ENCODE measurements around the gene TIMM44. TPM values are rescaled to one million over a fixed set of nuclear protein-coding genes. Genes with fewer than 3 reads are reported as not detected.

TIMM44 gene
- total RNA-seq, 1 donor from 2014 or later: 43.7 TPM

DNA sequence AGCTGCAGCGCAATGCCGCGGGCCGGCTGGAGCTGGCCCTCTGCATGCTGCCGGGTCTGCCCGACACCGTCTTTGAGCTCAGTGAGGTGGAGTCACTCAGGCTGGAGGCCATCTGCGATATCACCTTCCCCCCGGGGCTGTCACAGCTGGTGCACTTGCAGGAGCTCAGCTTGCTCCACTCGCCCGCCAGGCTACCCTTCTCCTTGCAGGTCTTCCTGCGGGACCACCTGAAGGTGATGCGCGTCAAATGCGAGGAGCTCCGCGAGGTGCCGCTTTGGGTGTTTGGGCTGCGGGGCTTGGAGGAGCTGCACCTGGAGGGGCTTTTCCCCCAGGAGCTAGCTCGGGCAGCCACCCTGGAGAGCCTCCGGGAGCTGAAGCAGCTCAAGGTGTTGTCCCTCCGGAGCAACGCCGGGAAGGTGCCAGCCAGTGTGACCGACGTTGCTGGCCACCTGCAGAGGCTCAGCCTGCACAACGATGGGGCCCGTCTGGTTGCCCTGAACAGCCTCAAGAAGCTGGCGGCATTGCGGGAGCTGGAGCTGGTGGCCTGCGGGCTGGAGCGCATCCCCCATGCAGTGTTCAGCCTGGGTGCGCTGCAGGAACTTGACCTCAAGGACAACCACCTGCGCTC is 43.6 kb downstream of the TIMM44 start:
- DNase-seq (ENCODE audit: low spot score): no peak
- TF ChIP-seq EZH2 (IDR thresholded peaks at IDR 0.05) (no peak), EZH2phosphoT487 (IDR thresholded peaks at IDR 0.05) (no peak)
- TF ChIP-seq, protein P1, sequence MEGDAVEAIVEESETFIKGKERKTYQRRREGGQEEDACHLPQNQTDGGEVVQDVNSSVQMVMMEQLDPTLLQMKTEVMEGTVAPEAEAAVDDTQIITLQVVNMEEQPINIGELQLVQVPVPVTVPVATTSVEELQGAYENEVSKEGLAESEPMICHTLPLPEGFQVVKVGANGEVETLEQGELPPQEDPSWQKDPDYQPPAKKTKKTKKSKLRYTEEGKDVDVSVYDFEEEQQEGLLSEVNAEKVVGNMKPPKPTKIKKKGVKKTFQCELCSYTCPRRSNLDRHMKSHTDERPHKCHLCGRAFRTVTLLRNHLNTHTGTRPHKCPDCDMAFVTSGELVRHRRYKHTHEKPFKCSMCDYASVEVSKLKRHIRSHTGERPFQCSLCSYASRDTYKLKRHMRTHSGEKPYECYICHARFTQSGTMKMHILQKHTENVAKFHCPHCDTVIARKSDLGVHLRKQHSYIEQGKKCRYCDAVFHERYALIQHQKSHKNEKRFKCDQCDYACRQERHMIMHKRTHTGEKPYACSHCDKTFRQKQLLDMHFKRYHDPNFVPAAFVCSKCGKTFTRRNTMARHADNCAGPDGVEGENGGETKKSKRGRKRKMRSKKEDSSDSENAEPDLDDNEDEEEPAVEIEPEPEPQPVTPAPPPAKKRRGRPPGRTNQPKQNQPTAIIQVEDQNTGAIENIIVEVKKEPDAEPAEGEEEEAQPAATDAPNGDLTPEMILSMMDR (IDR thresholded peaks at IDR 0.05): no peak
- Histone ChIP-seq H3K4me2 (no peak overlapping the region), H3K4me1 (peaks cover 9% of the 10 kb centered on the region), H3K9ac (no peak overlapping the region), H4K20me1 (ENCODE audit: low read depth) (peaks cover 8% of the 10 kb centered on the region), H3K27me3 (peaks cover 5% of the 10 kb centered on the region), H3K27ac (no peak overlapping the region), H3K36me3 (no peaks in the 10 kb centered on the region), H3K79me2 (ENCODE audit: low read depth) (peaks cover 8% of the 10 kb centered on the region), H3K9me3 (ENCODE audit: low read depth) (no peaks in the 10 kb centered on the region), H2AFZ (replicated peaks) (no peak overlapping the region), H3F3A (ENCODE audit: low read depth) (peaks cover 9% of the 10 kb centered on the region), H3K4me3 (no peak overlapping the region)
- Mint-ChIP-seq H3K36me3 (no peaks in the 10 kb centered on the region), H3K27ac (no peak overlapping the region), H3K27me3 (ENCODE audit: insufficient read depth, low read depth) (peaks cover 7% of the 10 kb centered on the region), H3K9me3 (no peaks in the 10 kb centered on the region), H3K4me3 (no peak overlapping the region), H3K4me1 (peaks cover 13% of the 10 kb centered on the region)

DNA sequence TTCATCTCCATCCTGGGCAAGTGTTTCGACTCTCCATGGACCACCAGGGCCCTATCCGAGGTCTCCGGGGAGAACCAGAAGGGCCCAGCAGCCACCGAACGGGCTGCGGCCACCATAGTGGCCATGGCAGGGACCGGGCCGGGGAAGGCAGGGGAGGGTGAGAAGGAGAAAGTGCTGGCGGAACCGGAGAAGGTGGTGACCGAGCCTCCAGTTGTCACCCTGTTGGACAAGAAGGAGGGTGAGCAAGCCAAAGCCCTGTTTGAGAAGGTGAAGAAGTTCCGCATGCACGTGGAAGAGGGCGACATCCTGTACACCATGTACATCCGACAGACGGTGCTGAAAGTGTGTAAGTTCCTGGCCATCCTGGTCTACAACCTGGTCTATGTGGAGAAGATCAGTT is 44.5 kb downstream of the TIMM44 start:
- peaks cover 7% of the 10 kb centered on the region for H3K27me3 Mint-ChIP-seq (ENCODE audit: insufficient read depth, low read depth)
- Histone ChIP-seq H3K4me3 (no peak overlapping the region), H3K79me2 (ENCODE audit: low read depth) (no peaks in the 10 kb centered on the region), H3K27ac (no peak overlapping the region), H3K36me3 (no peaks in the 10 kb centered on the region), H3K9me3 (ENCODE audit: low read depth) (no peaks in the 10 kb centered on the region), H3K9ac (no peak overlapping the region), H2AFZ (replicated peaks) (no peak overlapping the region), H3K4me1 (peaks cover 4% of the 10 kb centered on the region), H3K27me3 (peaks cover 5% of the 10 kb centered on the region), H3K4me2 (no peak overlapping the region), H3F3A (ENCODE audit: low read depth) (peaks cover 9% of the 10 kb centered on the region), H4K20me1 (ENCODE audit: low read depth) (no peaks in the 10 kb centered on the region)
- no peak for TF ChIP-seq EZH2 (IDR thresholded peaks at IDR 0.05)
- TF ChIP-seq, protein P1 (IDR thresholded peaks at IDR 0.05): no peak
- no peak overlapping the region for H3K27ac Mint-ChIP-seq
- H3K9me3 Mint-ChIP-seq: no peaks in the 10 kb centered on the region
- peaks cover 8% of the 10 kb centered on the region for H3K4me1 Mint-ChIP-seq
- H3K36me3 Mint-ChIP-seq: no peaks in the 10 kb centered on the region
- no peak overlapping the region for H3K4me3 Mint-ChIP-seq
- no peak for DNase-seq (ENCODE audit: low spot score)

DNA sequence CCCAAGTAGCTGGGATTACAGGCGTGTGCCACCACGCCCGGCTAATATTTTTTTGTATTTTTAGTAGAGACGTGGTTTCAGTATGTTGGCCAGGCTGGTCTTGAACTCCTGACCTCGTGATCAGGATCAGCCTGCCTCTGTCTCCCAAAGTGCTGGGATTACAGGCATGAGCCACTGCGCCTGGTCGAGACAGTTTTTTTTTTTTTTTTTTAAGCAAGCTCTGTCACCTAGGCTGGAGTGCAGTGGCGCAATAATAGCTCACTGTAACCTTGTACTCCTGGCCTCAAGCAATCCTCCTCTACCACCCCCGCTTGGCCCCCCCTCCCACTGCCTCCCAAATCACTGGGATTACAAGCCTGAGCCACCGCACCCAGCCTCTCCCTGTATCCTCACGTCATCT is 46.2 kb downstream of the TIMM44 start:
- no peak overlapping the region for H3K27ac ChIP-seq
- no peaks in the 10 kb centered on the region for H4K20me1 ChIP-seq (ENCODE audit: low read depth)
- TF ChIP-seq, protein P1 (IDR thresholded peaks at IDR 0.05): no peak
- TF ChIP-seq EZH2 (IDR thresholded peaks at IDR 0.05): no peak
- no peak for TF ChIP-seq EZH2phosphoT487 (IDR thresholded peaks at IDR 0.05)
- H3K9me3 ChIP-seq (ENCODE audit: low read depth): no peaks in the 10 kb centered on the region
- no peak overlapping the region for H2AFZ ChIP-seq (replicated peaks)
- Mint-ChIP-seq H3K27ac (no peak overlapping the region), H3K36me3 (no peaks in the 10 kb centered on the region), H3K27me3 (ENCODE audit: insufficient read depth, low read depth) (peaks cover 5% of the 10 kb centered on the region), H3K4me1 (no peaks in the 10 kb centered on the region), H3K9me3 (no peaks in the 10 kb centered on the region), H3K4me3 (no peak overlapping the region)
- no peak for DNase-seq (ENCODE audit: low spot score)
- no peaks in the 10 kb centered on the region for H3K36me3 ChIP-seq
- no peak overlapping the region for H3K9ac ChIP-seq
- H3K4me1 ChIP-seq: no peaks in the 10 kb centered on the region
- H3K4me2 ChIP-seq: no peak overlapping the region
- H3F3A ChIP-seq (ENCODE audit: low read depth): no peaks in the 10 kb centered on the region
- H3K79me2 ChIP-seq (ENCODE audit: low read depth): no peaks in the 10 kb centered on the region
- H3K4me3 ChIP-seq: no peak overlapping the region
- no peaks in the 10 kb centered on the region for H3K27me3 ChIP-seq
